IPS-15b (cell line): ENCODE data around the gene LRP2BP.
"Not testable (repeated sequence)": the region's sequence is repeated elsewhere in the genome, so short reads cannot be mapped to it uniquely, and the experiment has no call there.

Experiments used
- H3K27me3 ChIP-seq: one replicate; pipeline ENCODE4 v1.6.1; 2013; ENCODE audit warnings: low read length; ENCODE audit not compliant: control insufficient read depth, insufficient read depth
- H3K36me3 ChIP-seq: one replicate; pipeline ENCODE4 v1.6.1; 2013; ENCODE audit warnings: low read length; ENCODE audit not compliant: control insufficient read depth, insufficient read depth
- H3K4me1 ChIP-seq: one replicate; pipeline ENCODE4 v1.6.1; 2013; ENCODE audit warnings: mild to moderate bottlenecking, low read length; ENCODE audit not compliant: control insufficient read depth, insufficient read depth
- H3K4me3 ChIP-seq: one replicate; pipeline ENCODE4 v1.5.1; 2013; ENCODE audit warnings: low read depth, low read length
- H3K9ac ChIP-seq: one replicate; pipeline ENCODE4 v1.6.1; 2013; ENCODE audit warnings: low read depth, mild to moderate bottlenecking, low read length
- H3K9me3 ChIP-seq: one replicate; pipeline ENCODE4 v1.6.1; 2013; ENCODE audit warnings: mild to moderate bottlenecking, low read length; ENCODE audit not compliant: control insufficient read depth, insufficient read depth

LRP2BP gene

DNA sequence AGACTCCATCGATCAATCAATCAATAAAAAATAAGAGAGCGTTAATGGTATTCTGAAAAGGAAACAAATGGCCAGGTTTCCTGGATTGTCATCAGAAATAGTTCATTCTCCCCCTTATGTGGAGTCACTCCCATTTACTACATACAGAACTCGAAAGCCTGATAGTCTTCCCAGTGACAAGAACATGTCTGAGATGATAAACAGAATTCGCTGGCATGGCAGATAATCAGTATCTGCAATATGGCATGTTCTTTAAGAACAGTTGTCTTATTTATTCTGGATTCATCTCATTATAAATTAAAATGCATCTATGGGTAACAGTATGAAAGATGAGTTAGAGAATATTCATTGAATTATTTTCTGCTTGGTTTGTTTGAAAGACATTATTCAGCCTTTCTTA lies 61.4 kb downstream of the LRP2BP start:
- Histone ChIP-seq H3K9ac (no peak overlapping the region), H3K36me3 (no peaks in the 10 kb centered on the region), H3K9me3 (peaks cover 4% of the 10 kb centered on the region), H3K4me3 (no peak overlapping the region), H3K27me3 (no peaks in the 10 kb centered on the region), H3K4me1 (peaks cover 5% of the 10 kb centered on the region)

GRCh38 chr4:185332575-185333464 lies 62.9 kb downstream of the LRP2BP start:
- H3K36me3 ChIP-seq, result no peaks in the 10 kb centered on the region
- H3K27me3 ChIP-seq, result no peaks in the 10 kb centered on the region
- peaks cover 7% of the 10 kb centered on the region for H3K9me3 ChIP-seq
- H3K4me3 ChIP-seq, result no peak overlapping the region
- H3K4me1 ChIP-seq, result peaks cover 5% of the 10 kb centered on the region
- H3K9ac ChIP-seq, result no peak overlapping the region

GRCh38 chr4:185329879-185330510 lies 65.7 kb downstream of the LRP2BP start:
- H3K4me1 ChIP-seq, H3K36me3 ChIP-seq, H3K9ac ChIP-seq, H3K9me3 ChIP-seq, H3K4me3 ChIP-seq, H3K27me3 ChIP-seq: not testable (repeated sequence)

DNA sequence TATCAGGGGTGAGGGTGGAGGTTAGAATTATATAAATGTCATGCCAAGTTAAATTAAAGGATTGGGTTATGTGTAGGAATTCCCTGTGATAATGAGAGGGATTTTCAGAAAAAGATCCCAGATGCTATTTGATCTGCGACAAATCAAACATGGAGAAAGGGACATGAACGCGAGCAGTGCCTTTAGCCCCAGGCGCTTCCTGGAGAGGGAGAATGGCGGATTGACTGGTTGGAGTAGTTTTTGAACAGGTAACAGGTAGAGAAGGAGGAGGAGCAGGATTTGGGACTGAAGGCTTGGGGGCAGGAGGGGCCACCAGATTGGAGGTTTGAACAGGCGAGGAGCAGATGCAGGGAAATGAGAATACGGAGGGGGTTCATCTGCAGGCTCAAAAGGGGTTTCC lies 67.1 kb downstream of the LRP2BP start:
- H3K9me3 ChIP-seq, result peaks cover 11% of the 10 kb centered on the region
- H3K36me3 ChIP-seq, result peaks cover 2% of the 10 kb centered on the region
- peaks cover 5% of the 10 kb centered on the region for H3K4me1 ChIP-seq
- H3K27me3 ChIP-seq, result no peaks in the 10 kb centered on the region
- H3K4me3 ChIP-seq, result no peak overlapping the region
- no peak overlapping the region for H3K9ac ChIP-seq

- H3K4me1 ChIP-seq, H3K27me3 ChIP-seq, H3K4me3 ChIP-seq, H3K9ac ChIP-seq, H3K36me3 ChIP-seq: not testable (repeated sequence)
- peaks cover 12% of the 10 kb centered on the region for H3K9me3 ChIP-seq
Observed at GRCh38 chr4:185325721-185326120, 70.0 kb downstream of the LRP2BP start.

DNA sequence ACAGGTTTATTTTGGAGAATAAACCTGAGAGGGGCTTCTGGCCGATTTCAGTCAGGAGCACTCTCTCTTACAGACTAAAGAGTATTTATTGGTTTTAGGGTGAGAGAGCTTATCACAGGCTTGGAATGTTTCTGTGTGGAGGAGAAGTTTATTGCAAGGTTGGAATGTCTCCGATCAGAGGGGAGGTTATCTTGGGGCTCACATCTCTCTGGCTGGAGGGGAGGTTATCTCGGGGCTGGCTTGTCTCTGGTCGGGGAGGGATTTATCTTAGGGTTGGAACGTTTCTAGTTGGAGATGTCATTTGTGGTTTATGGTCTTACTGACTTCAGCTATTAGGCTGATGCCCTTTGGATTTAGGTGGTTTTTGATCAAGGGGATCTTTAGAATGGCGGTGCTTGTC lies 71.4 kb downstream of the LRP2BP start:
- not testable (repeated sequence) for H3K36me3 ChIP-seq, H3K9me3 ChIP-seq, H3K9ac ChIP-seq, H3K27me3 ChIP-seq, H3K4me1 ChIP-seq, H3K4me3 ChIP-seq

- no peak overlapping the region for H3K9ac ChIP-seq
- no peak overlapping the region for H3K4me3 ChIP-seq
- no peaks in the 10 kb centered on the region for H3K27me3 ChIP-seq
- H3K9me3 ChIP-seq, result peaks cover 4% of the 10 kb centered on the region
- H3K4me1 ChIP-seq, result peaks cover under 1% of the 10 kb centered on the region
- H3K36me3 ChIP-seq, result peaks cover 2% of the 10 kb centered on the region
Observed at GRCh38 chr4:185323606-185324005, 72.1 kb downstream of the LRP2BP start.

GRCh38 chr4:185322803-185323202 lies 72.9 kb downstream of the LRP2BP start:
- Histone ChIP-seq H3K27me3 (no peaks in the 10 kb centered on the region), H3K4me1 (peaks cover 7% of the 10 kb centered on the region), H3K9me3 (peaks cover 4% of the 10 kb centered on the region), H3K36me3 (peaks cover 2% of the 10 kb centered on the region), H3K4me3 (no peak overlapping the region), H3K9ac (no peak overlapping the region)

- no peak overlapping the region for H3K9ac ChIP-seq
- no peaks in the 10 kb centered on the region for H3K27me3 ChIP-seq
- peaks cover 7% of the 10 kb centered on the region for H3K4me1 ChIP-seq
- H3K36me3 ChIP-seq, result no peaks in the 10 kb centered on the region
- H3K9me3 ChIP-seq, result peaks cover 1% of the 10 kb centered on the region
- H3K4me3 ChIP-seq, result peak overlapping the region; percentile 18
Observed at GRCh38 chr4:185318679-185319078, 77.0 kb downstream of the LRP2BP start.

GRCh38 chr4:185317880-185318279 lies 77.8 kb downstream of the LRP2BP start:
- no peaks in the 10 kb centered on the region for H3K27me3 ChIP-seq
- H3K9ac ChIP-seq, result no peak overlapping the region
- H3K4me1 ChIP-seq, result peaks cover 7% of the 10 kb centered on the region
- H3K9me3 ChIP-seq, result no peaks in the 10 kb centered on the region
- no peak overlapping the region for H3K4me3 ChIP-seq
- no peaks in the 10 kb centered on the region for H3K36me3 ChIP-seq

DNA sequence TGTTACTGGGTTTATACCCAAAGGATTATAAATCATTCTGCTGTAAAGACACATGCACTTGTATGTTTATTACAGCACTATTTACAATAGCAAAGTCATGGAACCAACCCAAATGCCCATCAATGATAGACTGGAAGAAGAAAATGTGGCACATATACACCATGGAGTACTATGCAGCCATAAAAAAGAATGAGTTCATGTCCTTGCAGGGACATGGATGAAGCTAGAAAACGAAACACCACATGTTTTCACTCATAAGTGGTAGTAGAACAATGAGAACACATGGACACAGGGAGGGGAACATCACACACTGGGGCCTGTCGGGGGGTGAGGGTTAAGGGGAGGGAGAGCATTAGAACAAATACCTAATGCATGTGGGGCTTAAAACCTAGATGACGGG lies 78.3 kb downstream of the LRP2BP start:
- not testable (repeated sequence) for H3K4me1 ChIP-seq, H3K9ac ChIP-seq, H3K36me3 ChIP-seq, H3K27me3 ChIP-seq, H3K4me3 ChIP-seq, H3K9me3 ChIP-seq
